H9 (cell line): ENCODE data around the gene DEFB132. TPM values are rescaled to one million over a fixed set of nuclear protein-coding genes. Genes with fewer than 3 reads are reported as not detected.

Source experiments
- DNase-seq: peaks from one replicate; pipeline ENCODE4 v3.0.0-alpha.2; 2017
- H2AFZ ChIP-seq: one replicate; pipeline ENCODE4 v1.6.1; 2013; ENCODE audit warnings: mild to moderate bottlenecking, low read length, control low read depth, moderate library complexity
- H2AK5ac ChIP-seq: 2 replicates; pipeline ENCODE4 v1.6.1; 2013; ENCODE audit warnings: low read length, control low read depth, mixed read lengths; ENCODE audit not compliant: insufficient read length
- H2BK120ac ChIP-seq: one replicate; pipeline ENCODE4 v1.6.1; 2013; ENCODE audit warnings: low read depth, mild to moderate bottlenecking, low read length, control low read depth, inconsistent platforms; ENCODE audit not compliant: poor library complexity, severe bottlenecking
- H2BK12ac ChIP-seq: 2 replicates; pipeline ENCODE4 v1.6.1; 2013; ENCODE audit warnings: low read length, control low read depth, mixed read lengths, low read depth; ENCODE audit not compliant: insufficient read length
- H2BK15ac ChIP-seq: 2 replicates; pipeline ENCODE4 v1.6.1; 2013; ENCODE audit warnings: low read depth, low read length, control low read depth
- H2BK20ac ChIP-seq: one replicate; pipeline ENCODE4 v1.6.1; 2013; ENCODE audit warnings: low read depth, mild to moderate bottlenecking, low read length, control low read depth, inconsistent platforms; ENCODE audit not compliant: poor library complexity, severe bottlenecking
- H2BK5ac ChIP-seq: 2 replicates; pipeline ENCODE4 v1.6.1; 2013; ENCODE audit warnings: low read length, control low read depth, mixed read lengths; ENCODE audit not compliant: insufficient read length
- H3K14ac ChIP-seq: 2 replicates; pipeline ENCODE4 v1.6.1; 2013; ENCODE audit warnings: low read length, control low read depth; ENCODE audit not compliant: insufficient read depth
- H3K18ac ChIP-seq: 2 replicates; pipeline ENCODE4 v1.6.1; 2013; ENCODE audit warnings: low read depth, mild to moderate bottlenecking, mixed read lengths, low read length, control low read depth; ENCODE audit not compliant: insufficient read length
- H3K23ac ChIP-seq: 2 replicates; pipeline ENCODE4 v1.6.1; 2013; ENCODE audit warnings: low read length, control low read depth, mixed read lengths, low read depth; ENCODE audit not compliant: insufficient read length
- H3K23me2 ChIP-seq: 2 replicates; pipeline ENCODE4 v1.6.1; 2013; ENCODE audit warnings: low read depth, mild to moderate bottlenecking, mixed read lengths, low read length, control low read depth; ENCODE audit not compliant: insufficient read length, poor library complexity, severe bottlenecking
- H3K27ac ChIP-seq: 2 replicates; pipeline ENCODE4 v1.5.1; 2013; ENCODE audit warnings: low read length, control low read depth, mixed read lengths, low read depth; ENCODE audit not compliant: insufficient read length
- H3K27me3 ChIP-seq: 2 replicates; pipeline ENCODE4 v1.6.1; 2013; ENCODE audit warnings: low read length, control low read depth, inconsistent platforms; ENCODE audit not compliant: insufficient read depth
- H3K4ac ChIP-seq: 2 replicates; pipeline ENCODE4 v1.6.1; 2013; ENCODE audit warnings: low read depth, mild to moderate bottlenecking, control low read depth, inconsistent platforms, low read length, moderate library complexity
- H3K4me1 ChIP-seq: 2 replicates; pipeline ENCODE4 v1.6.1; 2013; ENCODE audit warnings: low read length, control low read depth, inconsistent platforms; ENCODE audit not compliant: insufficient read depth
- H3K4me2 ChIP-seq: 2 replicates; pipeline ENCODE4 v1.6.1; 2013; ENCODE audit warnings: low read length, control low read depth, mixed read lengths; ENCODE audit not compliant: insufficient read length, insufficient read depth
- H3K56ac ChIP-seq: 2 replicates; pipeline ENCODE4 v1.6.1; 2013; ENCODE audit warnings: low read depth, mild to moderate bottlenecking, mixed read lengths, low read length, control low read depth; ENCODE audit not compliant: insufficient read length
- H3K79me1 ChIP-seq: 2 replicates; pipeline ENCODE4 v1.6.1; 2013; ENCODE audit warnings: low read depth, mild to moderate bottlenecking, moderate library complexity, low read length, control low read depth, inconsistent platforms; ENCODE audit not compliant: insufficient read depth, poor library complexity, severe bottlenecking
- H3K79me2 ChIP-seq: 2 replicates; pipeline ENCODE4 v1.6.1; 2013; ENCODE audit warnings: low read length, control low read depth, inconsistent platforms; ENCODE audit not compliant: insufficient read depth
- H3K9ac ChIP-seq: 2 replicates; pipeline ENCODE4 v1.6.1; 2013; ENCODE audit warnings: low read length, control low read depth, mixed read lengths; ENCODE audit not compliant: insufficient read length; ENCODE audit errors: extremely low read depth
- H3K9me3 ChIP-seq: one replicate; pipeline ENCODE4 v1.6.1; 2013; ENCODE audit warnings: low read depth, low read length, inconsistent platforms; ENCODE audit not compliant: control insufficient read depth
- H3T11ph ChIP-seq: one replicate; pipeline ENCODE4 v1.6.1; 2013; ENCODE audit warnings: mild to moderate bottlenecking, low read length, control low read depth, inconsistent platforms
- H4K20me1 ChIP-seq: one replicate; pipeline ENCODE4 v1.6.1; 2013; ENCODE audit not compliant: control insufficient read depth, insufficient read length, insufficient read depth
- H4K5ac ChIP-seq: 2 replicates; pipeline ENCODE4 v1.6.1; 2013; ENCODE audit warnings: low read depth, mild to moderate bottlenecking, mixed read lengths, low read length, control low read depth; ENCODE audit not compliant: insufficient read length
- H4K8ac ChIP-seq: replicated peaks from 2 replicates; pipeline ENCODE4 v1.6.1; 2013; ENCODE audit warnings: low read length, control low read depth, mixed read lengths, low read depth; ENCODE audit not compliant: insufficient read length
- H4K91ac ChIP-seq: 2 replicates; pipeline ENCODE4 v1.6.1; 2013; ENCODE audit warnings: low read depth, mild to moderate bottlenecking, moderate library complexity, mixed read lengths, low read length, control low read depth; ENCODE audit not compliant: insufficient read length
- H3K27ac Mint-ChIP-seq, 3 experiments: 2 replicates in 2 of 3; 3 replicates in 1 of 3; pipeline ENCODE4 v1.8.0; 2020 to 2021; ENCODE audit warnings: mixed read lengths in 3 of 3, mild to moderate bottlenecking in 1 of 3, moderate library complexity in 1 of 3
- H3K27me3 Mint-ChIP-seq: 2 replicates; pipeline ENCODE4 v1.8.0; 2021; ENCODE audit warnings: low read depth, mild to moderate bottlenecking, moderate library complexity, mixed read lengths
- H3K36me3 Mint-ChIP-seq, 3 experiments: 2 replicates in 2 of 3; 3 replicates in 1 of 3; pipeline ENCODE4 v1.8.0; 2020 to 2021; ENCODE audit warnings: low read depth in 3 of 3, mixed read lengths in 3 of 3; ENCODE audit not compliant: insufficient read depth in 1 of 3
- H3K4me1 Mint-ChIP-seq, 2 experiments: 2 replicates each; pipeline ENCODE4 v1.8.0; 2020; ENCODE audit warnings: mixed read lengths in 2 of 2
- H3K4me3 Mint-ChIP-seq, 2 experiments: 2 replicates in 1 of 2; 3 replicates in 1 of 2; pipeline ENCODE4 v1.8.0; 2020 to 2021; ENCODE audit warnings: mild to moderate bottlenecking in 2 of 2, mixed read lengths in 2 of 2, moderate library complexity in 1 of 2
- H3K9me3 Mint-ChIP-seq, 2 experiments: 2 replicates in 1 of 2; 3 replicates in 1 of 2; pipeline ENCODE4 v1.8.0; 2020; ENCODE audit warnings: mild to moderate bottlenecking in 2 of 2, mixed read lengths in 2 of 2, moderate library complexity in 1 of 2
- WGBS: extraction: QIAGEN DNeasy Blood & Tissue Kit; methylation state at CpG from one replicate; pipeline ENCODE4 v1.1.7; 2013; ENCODE audit warnings: missing lambda C conversion rate, low lambda C conversion rate, mixed read lengths; ENCODE audit not compliant: insufficient read length; ENCODE audit errors: extremely low coverage; 5-methylcytosine and 5-hydroxymethylcytosine counted together
- total RNA-seq: library from RNA; stranded (reverse); gene quantifications from 2 replicates; pipeline ENCODE4 v1.2.1, GENCODE V29; 2021
- TF ChIP-seq, protein P1 (sequence below): fragments of 200-600 bp; sonication (generic); conservative IDR thresholded peaks from 3 replicates; pipeline ENCODE4 v1.8.0; 2021; ENCODE audit warnings: antibody characterized with exemption, mild to moderate bottlenecking

Gene DEFB132
- total RNA-seq, 1 experiment from 2014 or later: not detected

GRCh38 chr20:217266-217665 lies 40.3 kb upstream of the DEFB132 start:
- no peak overlapping the region for H2AFZ ChIP-seq
- Mint-ChIP-seq H3K4me3 (no peak overlapping the region), H3K36me3 (no peaks in the 10 kb centered on the region), H3K4me1 (no peaks in the 10 kb centered on the region), H3K9me3 (no peaks in the 10 kb centered on the region; a peak in 2 of 5 replicates), H3K27ac (no peak overlapping the region), H3K27me3 (peaks cover 92% of the 10 kb centered on the region)
- H3T11ph ChIP-seq: no peak overlapping the region
- H3K27ac ChIP-seq: no peak overlapping the region
- no peaks in the 10 kb centered on the region for H3K9me3 ChIP-seq
- no peaks in the 10 kb centered on the region for H3K79me2 ChIP-seq
- no peaks in the 10 kb centered on the region for H3K4me1 ChIP-seq
- no peak for DNase-seq
- H3K56ac ChIP-seq: no peak overlapping the region
- no peak overlapping the region for H2BK120ac ChIP-seq
- H3K4ac ChIP-seq: no peak overlapping the region
- H2BK15ac ChIP-seq: no peak overlapping the region
- no peak overlapping the region for H2BK12ac ChIP-seq
- no peaks in the 10 kb centered on the region for H3K79me1 ChIP-seq
- H2AK5ac ChIP-seq: no peak overlapping the region
- no peak overlapping the region for H4K8ac ChIP-seq
- no peak overlapping the region for H3K18ac ChIP-seq
- H3K23me2 ChIP-seq: no peaks in the 10 kb centered on the region
- H3K27me3 ChIP-seq: no peaks in the 10 kb centered on the region; the same call in 1 of the 2 replicates
- no peak overlapping the region for H2BK20ac ChIP-seq
- H4K20me1 ChIP-seq: no peaks in the 10 kb centered on the region
- H3K14ac ChIP-seq: no peak overlapping the region
- no peak overlapping the region for H3K23ac ChIP-seq
- no peak overlapping the region for H3K4me2 ChIP-seq
- H4K91ac ChIP-seq: no peak overlapping the region
- no CpG with 5 or more reads among the region's 1 CpG for WGBS
- no peak overlapping the region for H4K5ac ChIP-seq
- H3K9ac ChIP-seq: no peak overlapping the region
- H2BK5ac ChIP-seq: no peak overlapping the region
- TF ChIP-seq, protein P1, sequence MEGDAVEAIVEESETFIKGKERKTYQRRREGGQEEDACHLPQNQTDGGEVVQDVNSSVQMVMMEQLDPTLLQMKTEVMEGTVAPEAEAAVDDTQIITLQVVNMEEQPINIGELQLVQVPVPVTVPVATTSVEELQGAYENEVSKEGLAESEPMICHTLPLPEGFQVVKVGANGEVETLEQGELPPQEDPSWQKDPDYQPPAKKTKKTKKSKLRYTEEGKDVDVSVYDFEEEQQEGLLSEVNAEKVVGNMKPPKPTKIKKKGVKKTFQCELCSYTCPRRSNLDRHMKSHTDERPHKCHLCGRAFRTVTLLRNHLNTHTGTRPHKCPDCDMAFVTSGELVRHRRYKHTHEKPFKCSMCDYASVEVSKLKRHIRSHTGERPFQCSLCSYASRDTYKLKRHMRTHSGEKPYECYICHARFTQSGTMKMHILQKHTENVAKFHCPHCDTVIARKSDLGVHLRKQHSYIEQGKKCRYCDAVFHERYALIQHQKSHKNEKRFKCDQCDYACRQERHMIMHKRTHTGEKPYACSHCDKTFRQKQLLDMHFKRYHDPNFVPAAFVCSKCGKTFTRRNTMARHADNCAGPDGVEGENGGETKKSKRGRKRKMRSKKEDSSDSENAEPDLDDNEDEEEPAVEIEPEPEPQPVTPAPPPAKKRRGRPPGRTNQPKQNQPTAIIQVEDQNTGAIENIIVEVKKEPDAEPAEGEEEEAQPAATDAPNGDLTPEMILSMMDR: no peak
